Measurements from ENCODE around the gene GABARAPL2.
"Not testable (repeated sequence)": the region's sequence is repeated elsewhere in the genome, so short reads cannot be mapped to it uniquely, and the experiment has no call there.

Gene GABARAPL2

DNA sequence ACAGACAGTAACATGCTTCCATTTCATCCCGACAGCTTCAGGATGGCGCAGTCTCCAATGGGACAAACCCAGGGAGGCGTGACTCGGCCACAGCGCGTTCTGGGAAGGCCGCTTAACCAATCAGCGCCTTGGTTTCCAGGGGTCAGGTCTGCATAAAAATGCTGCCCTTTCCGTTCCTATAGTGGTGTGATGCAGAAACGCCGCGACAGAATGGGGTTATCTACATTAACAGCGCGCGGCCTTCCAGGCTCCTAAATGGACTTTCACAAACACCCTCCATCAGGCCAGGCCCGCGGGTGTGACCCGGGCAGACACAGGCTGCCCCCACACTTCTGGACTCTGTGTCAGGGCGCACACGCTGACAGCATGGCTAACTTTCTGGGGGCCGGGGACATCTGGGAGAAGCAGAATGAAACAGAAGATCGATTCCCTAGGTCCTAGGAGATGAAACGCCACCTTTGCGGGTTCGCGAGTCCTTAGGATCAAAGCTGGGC lies 10.9 kb upstream of the GABARAPL2 start:
- no peak for DNase-seq

DNA sequence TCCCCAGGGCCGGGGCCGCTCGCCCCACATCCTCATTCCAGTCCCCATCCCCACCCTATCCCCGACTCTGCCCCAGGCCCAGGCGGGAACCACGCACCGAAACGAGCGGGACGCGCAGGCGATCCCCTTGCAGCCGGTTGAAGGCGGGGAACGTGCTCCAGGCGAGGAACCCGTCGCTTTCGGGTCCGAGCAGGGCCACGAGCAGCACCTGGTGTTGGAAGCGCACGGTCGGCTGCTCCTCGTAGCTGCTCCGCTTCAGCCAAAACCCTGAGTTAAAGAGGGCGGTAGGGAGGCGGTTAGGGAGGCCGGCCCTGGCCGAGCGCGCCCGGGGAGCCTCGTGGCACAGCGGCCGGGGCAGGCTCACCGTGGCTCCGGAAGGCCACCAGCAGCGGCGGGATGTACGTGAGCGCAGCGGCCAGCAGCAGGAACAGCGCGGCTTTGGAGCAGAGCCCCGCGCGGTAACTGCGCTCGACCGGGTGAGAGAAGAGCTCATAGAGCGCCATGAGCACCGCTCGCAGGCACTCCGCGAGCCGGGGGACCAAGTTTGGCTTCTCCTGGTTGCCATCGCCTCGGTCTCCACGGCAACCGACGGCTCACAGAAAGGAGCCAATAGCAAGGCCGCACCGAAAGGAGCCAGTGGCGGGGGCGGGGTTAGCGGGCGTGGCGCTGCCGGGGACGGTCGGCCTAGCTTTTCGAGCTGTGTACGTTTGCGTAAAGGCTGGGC lies 10.3 kb upstream of the GABARAPL2 start, which contains the start of gene TMEM231:
Gene TMEM231 (minus strand): TSS at position 546 of the 724 bp plus-strand sequence. CDS start 43 bp downstream, at position 503.
- DNase-seq: peak; percentile 97

DNA sequence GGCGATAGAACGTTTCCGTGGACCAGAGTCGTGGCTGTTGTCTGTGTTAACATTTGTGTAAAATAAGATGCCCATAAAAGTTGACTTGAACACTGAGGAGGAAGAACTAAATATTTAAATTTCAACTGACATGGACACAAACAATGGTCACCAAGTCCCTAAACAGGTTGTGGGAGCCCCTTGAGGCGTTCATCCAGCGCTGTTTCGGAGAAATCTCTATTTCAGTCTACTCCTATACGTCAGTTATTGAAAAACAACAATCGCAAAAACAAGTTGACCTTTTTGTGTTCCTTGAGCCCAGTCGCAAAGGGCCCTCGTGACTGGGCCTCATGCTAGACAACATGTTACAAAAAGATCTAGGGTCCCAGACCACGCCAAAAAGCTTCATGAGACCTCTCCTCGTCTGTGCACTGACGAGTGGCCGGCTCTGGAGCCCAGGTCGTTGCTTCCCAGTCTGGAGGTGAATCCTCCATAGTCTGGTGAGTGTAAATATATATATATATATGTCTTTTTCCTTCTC lies 9.7 kb upstream of the GABARAPL2 start:
- DNase-seq: no peak

DNA sequence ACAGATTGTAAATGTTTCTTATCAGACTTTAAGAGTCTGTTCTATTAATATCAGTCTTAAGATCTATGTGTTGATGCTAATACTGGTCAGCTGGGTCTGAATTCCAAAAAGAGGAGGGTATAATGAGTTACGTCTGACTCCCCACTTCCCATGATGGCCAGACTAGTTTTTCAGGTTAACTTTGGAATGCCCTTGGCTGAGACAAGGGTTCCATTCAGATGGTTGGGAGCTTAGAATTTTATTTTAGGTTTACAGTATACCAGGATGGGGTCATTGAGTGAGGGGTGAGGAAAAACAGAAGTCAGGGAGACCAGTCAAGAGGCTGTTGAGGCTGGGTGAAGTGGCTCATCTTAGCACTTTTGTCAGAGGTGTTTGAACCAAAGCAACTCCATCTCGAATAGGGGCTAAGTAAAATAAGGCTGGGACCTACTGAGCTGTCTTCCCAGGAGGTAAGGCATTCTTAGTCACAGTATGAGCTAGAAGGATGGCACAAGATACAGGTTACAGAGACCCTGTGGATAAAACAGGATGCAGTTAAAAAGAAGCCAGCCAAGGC lies 7.3 kb upstream of the GABARAPL2 start:
- no peak for DNase-seq

DNA sequence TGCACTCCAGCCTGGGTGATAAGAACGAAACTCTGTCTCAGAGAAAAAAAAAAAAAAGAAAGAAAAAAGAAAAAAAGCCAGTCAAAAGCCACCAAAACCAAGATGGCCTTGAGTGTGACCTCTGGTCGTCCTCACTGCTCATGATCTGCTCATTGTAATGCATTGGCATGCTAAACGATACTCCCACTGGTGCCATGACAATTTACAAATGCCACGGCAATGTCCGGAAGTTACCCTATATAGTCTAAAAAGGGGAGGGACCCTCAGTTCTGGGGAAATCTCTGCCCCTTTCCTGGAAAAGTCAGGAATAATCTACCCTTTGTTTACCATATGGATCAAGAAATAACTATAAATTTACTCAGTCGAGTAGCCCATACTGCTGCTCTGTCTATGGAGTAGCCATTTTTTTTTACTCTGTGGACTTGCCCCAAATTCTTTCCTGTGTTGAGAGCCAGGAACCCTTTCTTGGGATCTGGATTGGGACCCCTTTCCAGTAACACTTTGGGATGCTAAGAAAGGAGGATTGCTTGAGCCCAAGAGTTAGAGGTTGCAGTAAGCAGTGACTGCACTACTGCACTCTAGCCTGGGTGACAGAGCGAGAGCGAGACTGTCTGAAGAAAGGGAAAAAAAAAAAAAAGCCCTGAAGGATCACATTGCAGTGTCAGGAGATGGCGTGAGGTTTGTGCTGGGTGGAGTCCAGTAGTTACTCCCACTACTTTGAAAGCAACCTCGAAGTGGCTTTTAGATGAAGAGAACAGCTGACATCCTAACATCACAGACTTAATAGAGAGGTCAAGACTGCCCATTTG lies 6.4 kb upstream of the GABARAPL2 start:
- no peak for DNase-seq

DNA sequence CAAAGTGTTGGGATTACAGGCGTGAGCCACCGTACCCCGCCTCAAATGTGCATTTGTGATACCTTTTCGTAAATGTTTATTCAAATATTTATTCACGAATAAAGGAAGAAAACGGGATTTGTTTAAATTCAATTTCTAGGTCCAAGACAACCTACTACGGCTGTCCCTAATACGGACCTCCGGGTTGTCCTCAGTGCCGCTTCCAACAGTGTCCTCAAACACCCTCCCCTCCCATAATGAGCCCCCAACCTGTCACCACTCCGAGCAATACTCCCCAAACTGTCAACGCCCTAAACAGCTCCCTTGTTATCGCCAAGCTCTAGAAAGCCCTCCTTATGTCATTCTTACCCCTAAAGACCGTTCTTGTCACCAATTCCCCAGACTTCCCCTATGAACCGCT lies 539 bp upstream of the GABARAPL2 start:
- DNase-seq: no peak

DNA sequence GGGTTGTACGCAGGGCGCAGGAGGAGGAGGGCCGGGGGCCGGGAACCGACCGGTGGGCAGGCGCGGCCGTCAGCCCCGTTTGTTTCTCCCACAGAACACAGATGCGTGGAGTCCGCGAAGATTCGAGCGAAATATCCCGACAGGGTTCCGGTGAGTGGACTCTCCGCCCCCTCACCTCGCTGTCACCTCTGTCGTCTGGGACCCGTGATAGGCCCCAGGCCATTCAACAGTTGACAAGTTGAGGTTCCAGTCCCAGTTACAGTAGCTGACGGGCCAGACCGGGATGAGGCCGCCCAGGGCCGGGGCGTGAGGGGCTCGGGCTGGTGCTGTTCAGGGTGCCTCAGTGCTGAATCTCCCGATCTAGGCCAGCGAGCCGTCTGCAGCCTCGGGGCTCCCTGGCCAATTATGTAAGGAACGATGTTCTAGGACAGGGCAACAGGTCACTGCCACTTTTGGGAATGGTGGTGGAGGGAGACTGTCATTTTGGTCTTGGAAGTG lies 628 bp downstream of the GABARAPL2 start:
- DNase-seq: peak; percentile 9

DNA sequence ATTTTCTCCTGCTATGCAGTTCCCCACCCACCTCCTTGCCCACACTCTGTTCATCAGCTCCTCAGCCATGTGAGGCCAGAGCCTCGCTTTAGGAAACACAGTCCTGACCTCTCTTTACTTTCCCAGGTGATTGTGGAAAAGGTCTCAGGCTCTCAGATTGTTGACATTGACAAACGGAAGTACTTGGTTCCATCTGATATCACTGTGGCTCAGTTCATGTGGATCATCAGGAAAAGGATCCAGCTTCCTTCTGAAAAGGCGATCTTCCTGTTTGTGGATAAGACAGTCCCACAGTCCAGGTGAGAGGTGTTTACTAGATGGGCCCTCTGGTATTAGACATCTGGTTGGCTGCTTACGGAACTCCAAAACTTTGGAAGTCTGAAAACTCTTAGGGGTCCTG lies 1.7 kb downstream of the GABARAPL2 start:
- DNase-seq: no peak

DNA sequence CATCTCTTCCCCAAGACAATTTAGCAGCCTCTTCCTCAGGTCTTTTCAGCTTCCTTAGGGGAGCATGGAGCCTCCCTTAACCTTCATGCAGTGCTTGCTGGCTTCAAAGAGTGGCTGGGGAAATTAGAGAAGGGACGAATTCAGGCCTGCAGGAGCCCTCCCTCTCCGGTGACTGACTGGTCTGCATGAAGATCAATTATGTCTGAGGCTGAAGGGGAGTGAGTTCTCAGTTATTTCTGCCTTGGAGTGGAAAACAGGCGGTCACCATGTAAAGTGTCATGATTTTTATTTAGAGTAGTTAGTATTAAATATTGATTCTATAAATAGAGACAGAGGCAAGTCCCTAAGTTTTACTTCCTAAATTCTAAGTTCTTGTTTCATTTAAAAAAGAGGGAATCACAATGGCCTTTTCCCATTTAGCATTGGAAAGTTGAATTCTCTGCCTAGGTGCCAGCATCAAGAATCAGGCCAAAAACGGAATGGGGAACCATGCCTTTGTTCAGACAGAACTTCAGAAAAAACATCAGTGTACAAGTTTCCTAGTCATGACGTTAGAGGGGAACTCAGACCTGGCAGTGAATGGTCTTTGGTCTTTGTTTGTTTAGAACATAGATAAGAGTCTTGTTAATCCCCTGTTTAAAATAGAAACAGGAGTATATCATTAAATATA lies 4.4 kb downstream of the GABARAPL2 start:
- DNase-seq: no peak

DNA sequence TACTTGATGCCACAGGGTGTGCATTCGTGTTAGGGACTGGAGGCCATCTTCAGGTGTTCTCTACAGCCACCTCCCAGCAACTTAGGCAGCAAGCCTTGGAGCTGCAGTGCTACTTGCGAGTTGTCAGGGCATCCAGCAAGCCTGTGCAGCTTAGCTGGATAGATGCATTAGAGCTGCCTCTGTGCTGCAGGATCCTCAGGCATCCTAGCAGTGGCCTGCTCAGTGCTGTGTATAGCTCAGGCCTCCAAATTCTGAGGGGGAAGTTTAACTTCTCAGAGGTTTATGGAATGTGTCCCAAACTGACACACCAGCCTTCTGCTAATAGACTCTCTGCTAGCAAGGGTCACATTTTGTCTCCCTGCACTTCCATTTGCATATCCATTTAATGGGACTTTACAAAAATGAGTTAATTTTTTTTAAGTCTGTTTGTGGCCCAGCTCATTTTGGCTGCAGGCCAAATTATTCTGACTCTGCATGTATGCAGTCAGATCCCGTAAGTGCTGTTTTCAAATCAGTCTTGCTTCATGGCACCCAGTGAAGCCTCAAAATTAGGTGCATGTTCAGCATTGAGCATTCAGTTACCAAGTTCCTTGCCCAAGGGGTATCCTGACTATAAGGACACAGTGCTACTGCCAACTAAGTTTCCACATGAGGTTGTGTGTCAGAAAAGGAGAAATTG lies 6.8 kb downstream of the GABARAPL2 start:
- DNase-seq: no peak

DNA sequence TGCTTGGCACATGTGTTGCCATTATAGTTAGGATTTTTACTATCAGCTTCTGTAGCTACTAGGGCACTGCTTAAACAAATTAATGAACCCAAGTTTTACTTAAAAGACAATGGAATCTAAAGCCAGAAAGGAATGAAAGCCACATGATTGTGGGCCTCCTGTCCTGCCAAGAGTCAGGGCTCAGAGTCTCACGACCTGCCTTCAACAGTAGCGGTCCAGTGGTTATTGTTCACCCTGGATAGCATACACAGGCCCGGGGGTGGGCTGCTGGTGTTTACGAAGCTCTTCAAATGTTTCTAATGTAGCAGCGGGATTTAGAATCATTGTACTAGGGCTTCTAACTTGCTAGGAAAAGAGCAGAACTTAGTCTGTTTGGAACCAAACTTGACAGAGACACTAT lies 7.8 kb downstream of the GABARAPL2 start:
- no peak for DNase-seq

DNA sequence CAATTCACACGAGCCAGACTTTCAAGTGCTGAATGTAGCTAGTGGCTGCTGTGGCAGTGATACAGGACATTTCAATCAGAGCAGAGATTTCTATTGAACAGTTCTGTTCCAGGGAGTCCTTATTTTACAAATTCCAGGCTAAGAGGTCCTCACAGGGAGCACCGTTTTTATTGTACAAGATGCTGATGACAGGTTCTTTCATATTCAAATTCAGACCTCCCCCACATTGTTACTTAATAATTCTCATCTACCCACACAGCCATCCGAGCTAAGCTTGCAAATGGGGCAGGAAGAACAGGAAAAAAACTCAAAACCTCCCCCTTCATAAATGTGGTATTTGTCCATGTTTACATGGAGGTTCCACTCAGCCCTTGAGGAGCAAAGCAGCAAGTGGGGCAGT lies 9.8 kb downstream of the GABARAPL2 start:
- DNase-seq: no peak

DNA sequence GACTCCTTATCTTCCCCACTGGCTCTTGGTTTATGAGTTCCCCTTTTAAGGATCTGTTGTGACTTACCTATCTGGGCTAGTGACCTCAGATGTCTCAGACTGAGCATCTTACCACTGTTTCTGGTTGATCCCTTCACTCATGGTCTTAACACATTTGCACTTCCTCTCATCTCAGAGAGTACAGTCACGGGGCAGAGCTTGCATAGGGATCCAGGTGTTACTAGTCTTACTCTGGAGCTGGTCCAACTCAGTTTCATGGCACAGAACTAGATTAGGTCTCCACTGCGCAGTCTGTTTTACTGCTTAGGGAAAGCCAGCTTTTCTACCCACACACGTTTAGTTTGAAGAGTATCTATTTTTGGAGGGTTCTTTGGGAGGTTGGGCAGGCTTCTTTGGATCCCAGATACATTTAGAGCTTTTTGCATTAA lies 10.2 kb downstream of the GABARAPL2 start:
- no peak for DNase-seq

DNA sequence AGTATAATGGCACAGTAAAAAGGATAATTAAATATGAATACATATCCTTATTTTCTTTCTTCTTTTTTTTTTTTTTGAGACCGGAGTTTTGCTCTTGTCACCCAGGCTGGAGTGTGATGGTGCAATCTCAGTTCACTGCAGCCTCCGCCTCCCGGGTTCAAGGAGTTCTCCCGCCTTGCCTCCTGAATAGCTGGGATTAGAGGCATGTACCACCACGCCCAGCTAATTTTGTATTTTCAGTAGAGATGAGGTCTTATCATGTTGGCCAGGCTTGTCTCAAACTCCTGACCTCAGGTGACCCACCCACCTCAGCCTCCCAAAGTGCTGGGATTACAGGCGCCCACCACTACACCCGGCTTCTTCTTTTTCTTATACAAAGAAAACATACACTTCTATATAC lies 12.0 kb downstream of the GABARAPL2 start:
- DNase-seq: no peak

DNA sequence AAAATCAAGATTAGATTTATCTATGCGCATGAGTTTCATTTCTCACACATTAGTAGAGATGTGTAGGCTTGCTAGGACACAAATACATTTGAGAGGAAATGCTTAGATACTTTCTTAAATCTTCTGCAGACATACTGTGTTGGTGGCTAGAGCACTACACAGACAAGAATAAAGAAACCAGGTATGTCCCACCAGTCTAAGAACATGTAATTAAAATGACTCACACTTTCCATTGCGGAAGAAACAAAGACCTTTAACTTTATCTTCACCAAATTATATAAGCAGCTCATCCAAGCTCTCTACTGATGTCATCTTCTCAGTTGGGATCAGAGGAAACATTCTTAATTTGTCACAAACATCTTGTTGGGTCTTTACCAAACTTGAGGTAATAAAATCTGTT lies 12.5 kb downstream of the GABARAPL2 start:
- no peak for DNase-seq

DNA sequence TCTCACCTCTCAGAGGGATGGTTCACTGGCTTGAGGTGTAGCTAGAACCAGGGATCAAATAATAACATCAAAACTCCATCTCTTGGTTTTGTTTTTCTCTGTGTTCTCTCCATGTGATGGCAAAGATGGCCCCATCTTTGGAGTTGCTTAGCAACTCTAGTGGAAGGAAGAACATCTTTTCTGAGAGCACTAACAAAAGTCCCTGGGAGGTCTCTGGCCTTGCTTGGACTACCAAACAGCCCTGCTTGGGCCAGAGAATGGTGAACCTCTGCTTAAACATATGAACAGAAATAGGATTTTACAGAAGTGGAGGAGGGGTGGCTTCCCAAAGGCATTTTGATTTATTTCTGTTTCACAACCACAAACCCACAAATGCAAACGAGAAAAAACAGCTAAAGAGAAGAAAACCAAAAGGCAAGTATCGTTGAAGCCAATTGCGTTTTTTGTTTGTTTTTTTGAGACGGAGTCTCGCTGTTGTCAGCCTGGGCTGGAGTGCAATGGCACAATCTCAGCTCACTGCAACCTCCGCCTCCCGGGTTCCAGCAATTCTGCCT lies 13.2 kb downstream of the GABARAPL2 start:
- no peak for DNase-seq

DNA sequence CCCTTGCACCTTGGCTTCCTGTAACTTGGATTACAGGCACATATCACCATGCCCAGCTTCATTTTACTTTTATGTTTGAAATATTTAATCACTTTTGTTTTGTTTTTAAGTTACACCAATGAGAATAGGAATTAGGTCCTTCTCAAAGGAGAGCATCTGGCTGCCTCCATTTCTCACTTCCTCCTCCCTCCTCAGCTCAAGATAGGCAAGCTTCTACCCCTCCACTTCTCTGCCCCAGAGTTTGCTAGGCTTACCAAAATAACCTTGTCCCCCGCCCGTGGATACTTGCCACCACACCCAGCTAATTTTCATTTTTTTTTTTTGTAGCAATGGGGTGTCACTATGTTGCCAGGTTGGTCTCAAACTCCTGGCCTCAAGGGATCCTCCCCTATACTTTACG lies 17.9 kb downstream of the GABARAPL2 start:
- no peak for DNase-seq

DNA sequence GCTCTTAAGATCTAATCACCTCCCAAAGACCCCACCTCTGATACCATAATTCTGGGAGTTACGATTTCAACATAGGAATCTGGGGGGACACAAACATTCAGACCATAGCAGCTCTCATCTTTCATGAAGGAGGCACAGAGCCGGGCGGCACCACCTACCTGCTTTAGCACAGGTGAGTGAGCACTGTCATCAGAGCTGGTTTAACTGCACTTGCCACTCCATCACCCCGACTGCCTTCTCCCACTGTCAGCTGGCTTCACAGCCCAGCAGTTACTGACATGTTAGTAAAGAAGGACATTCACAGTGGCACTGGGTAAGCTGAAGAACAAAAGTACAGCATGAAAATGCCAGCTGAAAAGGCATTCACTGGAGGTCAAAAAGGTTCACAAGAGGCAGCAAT lies 22.5 kb downstream of the GABARAPL2 start:
- no peak for DNase-seq

DNA sequence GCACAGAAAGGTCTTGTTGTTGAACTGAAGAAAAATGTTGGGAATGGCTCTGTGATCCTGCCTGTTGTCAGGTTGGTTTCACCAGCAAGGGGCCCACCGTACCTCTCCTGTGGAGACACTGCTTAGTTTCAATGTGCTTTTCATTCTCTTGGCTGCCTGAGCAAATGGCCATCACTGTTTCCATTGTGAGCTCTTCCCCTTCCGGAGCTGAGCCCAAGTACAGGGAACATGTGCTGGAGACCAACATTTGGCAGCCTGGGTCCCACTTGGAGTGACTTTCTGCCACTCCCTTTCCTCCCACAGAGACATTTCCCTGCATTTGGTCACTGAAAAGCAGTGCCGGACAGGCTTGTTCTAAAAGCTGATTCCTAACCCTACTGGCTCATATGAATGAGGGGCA lies 23.1 kb downstream of the GABARAPL2 start:
- DNase-seq: no peak

DNA sequence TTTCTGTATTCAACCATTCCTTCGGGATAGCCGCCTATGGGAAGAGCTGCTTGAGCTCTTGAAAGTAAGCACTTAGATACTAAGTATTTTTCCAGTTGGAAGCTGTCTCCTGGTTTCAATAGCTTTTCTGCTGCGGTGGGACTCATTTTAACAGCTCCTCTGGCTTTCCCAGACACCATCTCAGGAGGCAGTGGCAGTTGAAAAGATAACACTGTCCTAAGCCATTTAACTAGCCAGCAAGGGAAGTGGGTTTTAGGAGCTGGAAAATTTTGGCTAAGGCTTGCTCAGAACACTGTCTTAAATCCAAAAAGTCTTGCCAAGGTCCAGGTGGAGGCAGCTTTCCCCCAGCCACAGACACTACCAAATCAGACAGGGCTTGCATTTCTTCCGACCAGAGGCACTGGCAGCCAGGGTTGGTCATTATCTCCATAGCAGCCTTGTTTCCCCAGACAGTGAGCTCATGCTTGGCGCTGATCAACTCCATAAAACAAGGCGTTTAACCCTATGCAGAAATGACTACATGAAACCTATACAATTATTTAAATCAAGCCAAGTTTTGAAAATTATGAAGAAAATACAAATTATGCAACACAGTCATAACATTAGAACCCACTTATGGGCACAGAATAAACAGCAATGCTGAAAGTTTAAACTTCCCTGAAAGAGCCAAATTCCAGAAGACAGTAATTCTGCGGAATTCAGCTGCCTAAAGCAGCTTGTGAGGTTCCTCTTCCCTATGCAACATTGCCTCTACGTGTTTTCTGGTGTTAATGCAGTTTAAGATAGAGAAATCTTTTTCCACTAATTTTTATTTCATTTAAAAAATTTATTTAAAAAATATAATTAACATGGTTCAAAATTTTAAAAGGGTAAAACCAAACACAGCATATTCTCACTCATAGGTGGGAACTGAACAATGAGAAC lies 25.0 kb downstream of the GABARAPL2 start:
- DNase-seq: no peak

DNA sequence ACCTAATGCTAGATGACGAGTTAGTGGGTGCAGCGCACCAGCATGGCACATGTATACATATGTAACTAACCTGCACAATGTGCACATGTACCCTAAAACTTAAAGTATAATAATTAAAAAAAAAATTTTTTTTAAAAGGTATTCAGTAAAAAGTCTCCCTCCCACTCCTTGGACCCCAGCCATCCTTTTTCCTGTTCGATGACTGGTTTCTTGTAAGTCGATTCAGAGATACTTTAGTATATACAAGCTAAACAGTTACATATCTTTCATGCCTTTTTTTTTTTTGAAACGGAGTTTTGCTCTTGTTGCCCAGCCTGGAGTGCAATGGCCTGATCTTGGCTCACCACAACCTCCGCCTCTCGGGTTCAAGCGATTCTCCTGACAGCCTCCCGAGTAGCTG lies 25.7 kb downstream of the GABARAPL2 start:
- not testable (repeated sequence) for DNase-seq
